K562 (cell line): ENCODE results near the gene CDKN1C. TPM values are rescaled to one million over a fixed set of nuclear protein-coding genes. Genes with fewer than 3 reads are reported as not detected.

ENCODE experiments used
- ARID4B ChIP-seq: sonication (generic); formaldehyde crosslinking; IDR thresholded peaks from 2 replicates; pipeline ENCODE4 v1.8.0; 2022; ENCODE audit warnings: mild to moderate bottlenecking, missing genetic modification reagents
- BRD9 ChIP-seq: fragments of 450-650 bp; IDR thresholded peaks from 2 replicates; pipeline ENCODE4 v1.6.1; 2018; ENCODE audit warnings: low read depth; ENCODE audit not compliant: partially characterized antibody
- CEBPB ChIP-seq: fragments of 450-650 bp; IDR thresholded peaks from 2 replicates; pipeline ENCODE4 v1.6.1; 2016; ENCODE audit warnings: missing genetic modification characterization, missing compliant biosample characterization
- CGGBP1 ChIP-seq: fragments of 250-450 bp; sonication (Bioruptor Pico); IDR thresholded peaks from 2 replicates; pipeline ENCODE4 v1.9.0; 2021; ENCODE audit warnings: mild to moderate bottlenecking
- DMBX1 ChIP-seq: fragments of 250-450 bp; sonication (Bioruptor Pico); IDR thresholded peaks from 2 replicates; pipeline ENCODE4 v1.8.0; 2022; ENCODE audit warnings: inconsistent platforms, mild to moderate bottlenecking, moderate library complexity, borderline replicate concordance
- EP300 ChIP-seq: IDR thresholded peaks from 2 replicates; pipeline ENCODE4 v1.6.1; 2012; ENCODE audit warnings: low read length, improper control_type of control experiment
- FOXK1 ChIP-seq: sonication (generic); formaldehyde crosslinking; IDR thresholded peaks from 2 replicates; pipeline ENCODE4 v1.8.0; 2022; ENCODE audit warnings: missing genetic modification reagents, mild to moderate bottlenecking, borderline replicate concordance
- FUS ChIP-seq: fragments of 200-400 bp; formaldehyde crosslinking; optimal IDR thresholded peaks from 2 replicates; pipeline ENCODE3; 2017; ENCODE audit warnings: low read depth, low read length
- HMBOX1 ChIP-seq: sonication (generic); IDR thresholded peaks from 2 replicates; pipeline ENCODE4 v1.6.1; 2016
- MEIS2 ChIP-seq: fragments of 450-650 bp; IDR thresholded peaks from 2 replicates; pipeline ENCODE4 v1.6.1; 2014; ENCODE audit warnings: mild to moderate bottlenecking; ENCODE audit not compliant: partially characterized antibody
- RBM34 ChIP-seq: fragments of 200-400 bp; formaldehyde crosslinking; IDR thresholded peaks from 2 replicates; pipeline ENCODE4 v1.6.1; 2018; ENCODE audit warnings: low read length, borderline replicate concordance; ENCODE audit not compliant: insufficient read depth
- SNIP1 ChIP-seq: fragments of 450-650 bp; IDR thresholded peaks from 2 replicates; pipeline ENCODE4 v1.7.1; 2017; ENCODE audit warnings: low read depth, mild to moderate bottlenecking
- TFE3 ChIP-seq: fragments of 450-650 bp; formaldehyde crosslinking; IDR thresholded peaks from 2 replicates; pipeline ENCODE4 v1.4.0; 2020; ENCODE audit warnings: mild to moderate bottlenecking, mixed read lengths
- ZNF121 ChIP-seq: sonication (generic); formaldehyde crosslinking; conservative IDR thresholded peaks from 2 replicates; pipeline ENCODE4 v1.8.0; 2022; ENCODE audit warnings: missing genetic modification reagents
- ZNF639 ChIP-seq, 2 experiments: fragments of 200-800 bp in 1 of 2; sonication (Bioruptor generic) in 1 of 2; sonication (generic) in 1 of 2; formaldehyde crosslinking in 1 of 2; IDR thresholded peaks in 1 of 2; conservative IDR thresholded peaks in 1 of 2; 2 replicates each; pipeline versions ENCODE4 v1.5.0 to v1.6.1; 2016 to 2020; ENCODE audit warnings: missing compliant biosample characterization in 1 of 2, missing genetic modification characterization in 1 of 2, missing genetic modification reagents in 1 of 2
- ZNF655 ChIP-seq: fragments of 250-450 bp; sonication (Bioruptor Pico); IDR thresholded peaks from 2 replicates; pipeline ENCODE4 v1.5.0; 2021
- ZSCAN32 ChIP-seq: fragments of 450-650 bp; formaldehyde crosslinking; IDR thresholded peaks from 2 replicates; pipeline ENCODE4 v1.4.0; 2020; ENCODE audit warnings: mild to moderate bottlenecking, moderate library complexity
- polyA plus RNA-seq, 8 experiments: library from polyadenylated mRNA; depleted of rRNA in 4 of 8; stranded (reverse) in 5 of 8; unstranded in 3 of 8; fragments of >200 nt; fragmentation: Nextera tagmentation in 2 of 8; fragmentation: Illumina TruSeq in 1 of 8; extraction: Ambion mirVana in 2 of 8; extraction: Trizol in 1 of 8; gene quantifications; 2 replicates each; pipeline versions ENCODE4 v1.2.1 to v1.2.3, GENCODE V29; 2011 to 2014; ENCODE audit warnings: inconsistent platforms in 1 of 8, missing spikeins in 1 of 8
- total RNA-seq, 7 experiments: library from RNA; depleted of rRNA in 6 of 7; stranded (reverse); fragments of >200 nt in 6 of 7; fragmentation: Illumina TruSeq in 2 of 7; extraction: Trizol in 2 of 7; gene quantifications; 2 replicates each; pipeline versions ENCODE4 v1.2.1 to v1.2.3, GENCODE V29; 2011 to 2021; ENCODE audit warnings: low replicate concordance in 1 of 7

CDKN1C gene
- total and polyA plus RNA-seq, 9 of the 15 experiments (the other 6 are each of a cell fraction or from before 2014, with no cell fraction given) = 2.8 to 21.1 (median 9.3) TPM

GRCh38 chr11:2898366-2899079 is 12.9 kb upstream of the CDKN1C start (continued):
- TF ChIP-seq ARID4B = no peak
- TF ChIP-seq BRD9 = no peak
- TF ChIP-seq EP300 = peak; percentile 32; the same call in 1 of the 2 replicates
- no peak; a peak in 1 of 4 replicates for TF ChIP-seq ZNF639 (CRISPR knock-in tag; conservative IDR thresholded peaks at IDR 0.05 in 1 of 2, IDR thresholded peaks at IDR 0.05 in 1 of 2)
- no peak for TF ChIP-seq SNIP1
- no peak for TF ChIP-seq HMBOX1
- no peak for TF ChIP-seq CGGBP1 (CRISPR knock-in tag)
- TF ChIP-seq CEBPB (tag) = 0 out of 2 replicates have a peak, but pooled peaks have one; percentile 15
- TF ChIP-seq ZNF655 (CRISPR knock-in tag) = no peak
- no peak for TF ChIP-seq TFE3
- no peak for TF ChIP-seq RBM34
- TF ChIP-seq ZSCAN32 = no peak
- no peak for TF ChIP-seq MEIS2
- no peak for TF ChIP-seq ZNF121 (CRISPR knock-in tag)
- TF ChIP-seq FOXK1 (CRISPR knock-in tag) = no peak
- TF ChIP-seq DMBX1 = peak; percentile 91
- TF ChIP-seq FUS = no peak
